GM19351 (cell line): Measurements from ENCODE around the gene NCAM2.
A peak's percentile ranks its signal among the peaks of the same experiment; 100 is the strongest.
"Not testable (repeated sequence)": the region's sequence is repeated elsewhere in the genome, so short reads cannot be mapped to it uniquely, and the experiment has no call there.

Source experiments
- ATAC-seq: cut with Tn5 transposase; IDR thresholded peaks from one replicate; pipeline ENCODE4 v1.9.1; 2021; ENCODE audit warnings: mild to moderate bottlenecking, moderate library complexity; ENCODE audit not compliant: unreplicated experiment

NCAM2 gene

DNA sequence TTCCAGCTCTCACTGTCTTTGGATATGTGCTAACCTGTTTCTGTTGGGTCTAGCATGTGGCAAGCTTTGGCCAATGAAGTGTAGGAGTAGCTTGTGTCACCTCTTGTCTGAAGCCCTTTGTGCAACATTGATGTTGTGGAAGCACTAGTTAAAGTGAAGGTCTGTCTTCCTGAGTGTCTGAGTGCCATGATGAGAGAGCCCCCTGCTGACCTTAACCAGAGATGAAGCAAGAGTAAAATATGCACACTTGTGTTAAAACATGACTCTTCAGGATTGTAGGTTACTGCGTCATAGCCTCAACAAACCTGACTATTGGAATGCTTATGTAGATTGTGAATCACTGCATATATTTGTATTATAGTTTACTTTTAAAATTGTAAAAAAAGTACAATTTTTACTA, 103.7 kb downstream of the NCAM2 start:
- no peak for ATAC-seq

GRCh38 chr21:21102896-21103295, 104.7 kb downstream of the NCAM2 start:
- ATAC-seq, result no peak

DNA sequence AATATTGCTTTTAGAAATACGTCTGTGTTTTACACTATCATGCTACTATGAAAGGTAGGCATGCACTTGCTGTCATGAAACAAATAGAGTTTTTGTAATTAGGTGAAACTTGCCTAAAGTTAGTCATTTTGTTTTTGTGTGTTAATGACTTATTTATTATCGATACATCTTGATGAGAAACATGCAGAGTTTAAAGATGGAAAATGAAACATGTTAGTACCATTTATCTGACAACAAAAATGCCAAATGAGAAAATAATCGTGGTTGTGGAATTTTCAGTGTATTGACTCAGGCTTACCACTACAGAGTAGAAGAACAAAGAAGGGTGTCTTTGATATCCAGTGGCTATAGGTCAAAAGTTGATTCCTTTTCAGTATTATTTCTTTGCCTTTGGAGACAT, 105.5 kb downstream of the NCAM2 start:
- no peak for ATAC-seq

DNA sequence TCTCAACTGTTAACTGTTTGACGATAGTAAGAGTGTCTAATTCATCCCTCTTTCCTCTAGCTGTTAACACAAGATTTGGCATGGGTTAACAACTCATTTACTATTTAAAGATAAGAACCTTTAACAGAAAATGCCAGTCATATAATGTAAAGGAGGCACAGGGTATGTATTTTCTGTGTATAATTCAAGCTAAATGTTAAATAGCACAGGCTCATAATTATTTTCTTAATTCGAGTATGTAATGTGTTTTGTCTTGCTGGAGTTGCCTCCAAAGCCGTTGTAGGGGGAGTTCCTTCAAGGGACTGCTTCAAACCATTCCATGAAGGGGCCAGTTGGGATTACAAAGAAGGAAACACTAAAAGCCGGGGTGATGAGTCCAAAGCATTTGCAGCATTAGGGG, 111.5 kb downstream of the NCAM2 start:
- ATAC-seq, result no peak

- ATAC-seq, result no peak
Observed at GRCh38 chr21:21111309-21111920, 113.2 kb downstream of the NCAM2 start.

DNA sequence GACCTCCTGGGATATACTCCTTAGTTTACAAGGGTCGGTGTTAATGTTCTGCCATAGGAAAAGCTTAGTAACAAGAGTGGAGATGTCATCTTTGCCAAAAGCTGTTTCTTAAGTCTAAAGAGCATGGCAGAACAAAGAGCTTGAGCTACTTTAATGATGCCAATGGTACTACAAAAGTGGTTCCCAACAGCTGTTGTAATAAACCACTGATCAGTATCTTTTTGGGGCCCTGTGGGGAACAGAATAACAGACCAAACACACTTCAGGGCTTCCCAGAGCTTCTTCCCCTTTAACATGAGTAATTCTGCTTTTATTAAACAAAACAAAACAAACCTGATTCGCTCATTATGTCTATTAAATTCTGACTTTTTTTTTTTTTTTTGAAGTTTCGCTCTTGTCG, 116.3 kb downstream of the NCAM2 start:
- no peak for ATAC-seq

DNA sequence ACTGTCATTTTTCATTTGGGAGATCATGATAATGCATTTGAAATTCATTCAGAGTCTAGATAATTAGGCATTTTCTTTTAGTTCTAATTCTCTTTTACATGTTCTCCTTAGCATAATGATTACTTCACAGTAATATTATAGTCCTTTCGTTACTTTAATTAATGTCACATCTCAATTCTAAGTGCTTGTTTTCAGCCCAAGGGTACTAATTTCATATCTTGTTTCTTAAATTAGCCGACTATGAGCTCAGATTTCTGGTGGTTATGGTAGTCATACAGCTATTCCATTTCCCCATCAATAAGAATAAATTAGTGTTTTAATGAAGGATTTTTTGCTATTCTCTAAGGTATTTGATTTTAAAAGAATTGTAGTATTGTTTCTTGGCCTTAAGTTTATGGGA, 120.9 kb downstream of the NCAM2 start:
- ATAC-seq, result no peak

DNA sequence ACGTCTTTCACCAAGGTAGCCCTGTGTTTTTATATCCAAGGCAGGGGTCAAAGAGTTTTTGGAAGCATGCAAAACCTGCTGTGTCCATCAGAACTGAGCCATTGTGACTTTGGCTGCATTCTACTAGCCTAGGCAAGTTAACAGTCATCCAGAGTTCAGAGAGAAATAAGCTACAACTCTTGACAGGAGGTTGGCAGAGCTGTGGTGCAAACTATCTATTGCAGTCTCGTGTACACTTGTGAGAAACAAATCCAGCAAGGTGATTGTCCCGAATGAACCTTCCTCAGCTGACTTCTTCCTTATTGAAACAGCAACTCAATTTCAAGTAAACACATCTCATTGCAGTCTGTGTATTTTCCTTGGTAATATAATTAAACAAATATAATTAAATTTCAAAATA, 124.5 kb downstream of the NCAM2 start:
- no peak for ATAC-seq

GRCh38 chr21:21132390-21132789, 134.2 kb downstream of the NCAM2 start:
- no peak for ATAC-seq

DNA sequence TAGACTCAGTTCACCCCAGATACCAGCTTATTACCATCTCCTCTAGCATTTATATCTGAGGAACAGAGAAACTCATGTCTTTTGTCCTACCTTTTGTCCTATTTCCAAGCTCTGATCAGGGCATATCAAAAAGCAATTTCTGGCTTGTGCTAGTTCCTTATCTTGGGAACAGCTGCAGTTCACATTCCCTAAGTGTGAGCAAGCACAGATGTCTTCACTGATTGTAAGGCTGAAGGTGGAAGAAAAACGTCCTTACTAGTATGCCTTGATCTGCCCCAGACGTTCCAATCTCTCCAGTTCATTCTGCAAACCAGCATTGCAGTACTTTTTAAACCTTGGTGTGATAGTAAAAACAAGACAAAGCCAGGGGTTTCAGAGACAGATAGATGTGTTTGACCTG, 139.8 kb downstream of the NCAM2 start:
- ATAC-seq, result no peak

DNA sequence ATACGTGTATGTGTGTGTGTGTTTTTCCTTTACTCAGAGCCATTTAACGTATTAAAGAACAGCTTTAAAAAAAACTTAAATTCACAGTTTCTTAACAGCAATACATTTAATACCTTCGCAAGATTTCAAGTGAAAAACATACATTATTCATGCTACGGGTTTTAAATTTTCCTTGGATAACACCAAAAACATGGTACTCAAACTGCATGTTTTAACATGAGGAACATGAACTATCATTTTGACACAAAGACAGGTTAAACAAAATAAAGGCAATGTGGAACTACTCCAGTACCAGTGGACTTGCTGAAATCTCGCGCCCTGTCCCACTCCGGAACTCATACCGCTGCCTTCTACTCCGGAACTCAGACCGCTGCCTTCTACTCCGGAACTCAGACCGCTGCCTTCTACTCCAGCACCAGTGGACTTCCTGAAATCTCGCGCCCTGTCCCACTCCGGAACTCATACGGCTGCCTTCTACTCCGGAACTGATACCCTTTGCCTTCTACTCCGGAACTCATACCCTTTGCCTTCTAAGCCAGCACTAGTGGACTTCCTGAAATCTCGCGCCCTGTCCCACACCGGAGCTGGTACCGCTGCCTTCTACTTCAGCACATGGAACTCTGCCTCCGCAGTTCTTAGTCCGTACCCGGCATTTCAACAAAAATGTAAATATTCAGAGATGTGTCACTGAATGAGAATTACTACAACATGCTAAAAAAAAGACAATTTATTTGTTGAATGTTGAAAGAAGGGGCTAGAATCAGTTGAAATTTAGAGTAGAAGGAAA, 148.6 kb downstream of the NCAM2 start:
- ATAC-seq, result no peak

GRCh38 chr21:21147374-21147745, 149.2 kb downstream of the NCAM2 start:
- ATAC-seq, result no peak

DNA sequence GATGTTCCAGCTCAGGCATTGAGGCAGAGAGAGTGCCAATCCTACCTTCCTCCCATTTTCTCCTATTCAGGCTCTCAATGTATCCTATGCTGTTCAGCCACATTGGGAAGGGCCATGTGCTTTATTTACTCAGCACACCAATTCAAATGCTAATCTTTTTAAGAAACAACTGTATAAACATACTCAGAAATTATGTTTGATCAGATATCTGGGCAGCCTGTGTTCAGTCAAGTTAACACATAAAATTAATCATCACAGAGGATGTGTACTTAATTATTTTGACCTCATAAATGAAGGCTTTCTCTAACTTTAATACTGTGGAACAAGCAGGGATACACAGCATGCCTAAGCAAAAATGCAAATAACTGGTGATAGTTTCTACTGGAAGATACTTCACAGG, 149.8 kb downstream of the NCAM2 start:
- no peak for ATAC-seq

- ATAC-seq, result no peak
Observed at GRCh38 chr21:21148514-21148913, 150.3 kb downstream of the NCAM2 start.

GRCh38 chr21:21149445-21149844, 151.2 kb downstream of the NCAM2 start:
- not testable (repeated sequence) for ATAC-seq

DNA sequence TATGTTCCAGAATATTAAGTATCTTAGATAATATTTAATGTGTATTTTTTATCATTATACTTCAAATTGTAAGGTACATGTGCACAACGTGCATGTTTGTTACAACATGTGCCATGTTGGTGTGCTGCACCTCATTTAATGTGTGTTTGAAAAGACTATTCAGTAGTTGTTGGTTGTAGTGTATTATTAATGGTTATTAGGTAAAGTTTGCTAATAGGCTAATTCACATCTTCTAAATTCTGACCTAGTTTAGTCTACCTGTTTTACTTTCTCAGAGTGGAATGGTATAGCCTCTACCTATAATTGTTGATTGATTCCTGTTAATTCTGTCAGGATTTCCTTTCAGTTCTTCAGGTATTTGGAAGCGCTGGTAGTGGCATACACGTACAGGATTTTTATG, 153.0 kb downstream of the NCAM2 start:
- ATAC-seq, result no peak

- no peak for ATAC-seq
Observed at GRCh38 chr21:21156397-21156796, 158.2 kb downstream of the NCAM2 start.

DNA sequence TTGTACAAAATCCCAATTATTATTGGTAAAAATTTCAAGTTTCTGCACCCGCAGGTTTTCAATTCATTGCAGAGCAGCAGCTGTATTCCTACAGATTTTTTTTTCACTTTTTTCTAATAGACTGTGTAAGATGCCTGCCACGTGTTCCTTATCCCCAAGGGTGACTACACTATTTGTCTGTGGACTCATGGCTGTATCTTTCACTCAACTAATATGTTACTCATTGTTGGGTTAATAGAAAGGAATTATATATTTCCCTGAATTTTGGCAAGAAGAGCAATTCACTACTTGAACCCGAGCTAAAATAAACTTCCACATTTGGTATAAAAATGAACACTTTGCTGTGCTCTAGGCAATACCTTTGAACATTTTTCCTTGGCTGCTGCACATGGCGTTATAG, 158.7 kb downstream of the NCAM2 start:
- no peak for ATAC-seq

DNA sequence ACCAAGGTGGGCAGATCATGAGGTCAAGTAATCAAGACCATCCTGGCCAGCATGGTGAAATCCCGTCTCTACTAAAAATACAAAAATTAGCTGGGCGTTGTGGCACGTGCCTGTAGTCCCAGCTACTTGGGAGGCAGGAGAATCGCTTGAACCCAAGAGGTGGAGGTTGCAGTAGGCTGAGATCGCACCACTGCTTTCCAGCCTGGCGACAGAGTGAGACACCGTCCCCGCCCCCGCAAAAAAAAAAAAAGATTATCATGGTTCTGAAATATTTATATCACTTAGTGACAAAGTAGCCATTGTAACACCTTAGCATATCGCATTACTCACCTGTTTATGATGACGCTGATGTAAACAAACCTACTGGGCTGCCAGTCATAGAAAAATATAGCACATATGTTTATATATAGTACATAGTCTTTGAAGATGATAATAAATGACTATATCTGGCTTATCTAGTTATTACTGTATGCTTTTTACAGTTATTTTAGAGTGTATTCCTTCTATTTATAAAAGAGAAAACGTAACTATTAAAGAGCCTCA, 160.2 kb downstream of the NCAM2 start:
- no peak for ATAC-seq

DNA sequence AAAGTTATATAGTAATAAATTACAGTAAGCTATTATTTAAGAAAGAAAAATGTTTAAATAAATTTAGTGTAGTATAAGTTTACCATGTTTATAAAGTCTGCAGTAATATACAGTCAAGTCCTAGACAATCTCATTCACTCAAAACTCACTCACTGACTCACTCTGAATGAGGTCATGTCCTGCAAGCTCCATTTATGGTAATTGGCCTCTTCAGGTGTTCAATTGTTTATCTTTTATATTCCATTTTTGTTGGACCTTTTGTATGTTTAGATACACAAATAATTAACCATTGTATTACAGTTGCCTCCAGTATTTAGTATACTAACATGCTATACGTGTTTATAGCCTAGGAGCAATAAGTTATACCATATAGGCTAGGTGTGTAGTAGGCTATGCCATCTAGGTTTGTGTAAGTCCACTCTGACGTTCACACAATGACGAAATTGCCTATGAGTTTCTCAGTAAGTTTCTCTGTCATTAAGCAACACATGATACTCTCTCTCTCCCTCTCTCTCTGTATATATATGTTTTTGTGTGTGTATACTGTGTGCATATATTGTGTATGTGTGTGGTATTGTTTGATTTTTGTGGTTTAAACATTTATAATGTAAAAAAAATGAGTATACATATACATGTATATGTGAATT, 161.2 kb downstream of the NCAM2 start:
- ATAC-seq, result no peak

DNA sequence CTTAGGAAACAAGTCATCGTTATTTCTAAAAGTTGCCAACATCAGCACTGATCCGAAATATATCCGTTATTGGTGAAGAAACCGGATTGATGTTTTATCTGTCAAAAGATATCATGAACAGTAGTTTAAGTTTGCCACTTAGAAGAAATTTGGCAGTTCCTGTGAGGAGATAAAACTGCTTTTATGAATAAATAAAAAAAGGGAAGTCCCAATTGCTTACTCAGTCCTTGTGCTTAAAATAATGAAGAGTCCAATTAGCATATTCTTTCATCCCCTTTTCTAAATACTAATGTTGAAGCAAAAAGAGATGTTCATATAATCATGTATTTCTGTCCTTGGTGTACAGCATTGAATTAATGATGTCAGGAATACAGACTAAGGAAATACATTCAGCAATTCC, 164.6 kb downstream of the NCAM2 start:
- no peak for ATAC-seq

DNA sequence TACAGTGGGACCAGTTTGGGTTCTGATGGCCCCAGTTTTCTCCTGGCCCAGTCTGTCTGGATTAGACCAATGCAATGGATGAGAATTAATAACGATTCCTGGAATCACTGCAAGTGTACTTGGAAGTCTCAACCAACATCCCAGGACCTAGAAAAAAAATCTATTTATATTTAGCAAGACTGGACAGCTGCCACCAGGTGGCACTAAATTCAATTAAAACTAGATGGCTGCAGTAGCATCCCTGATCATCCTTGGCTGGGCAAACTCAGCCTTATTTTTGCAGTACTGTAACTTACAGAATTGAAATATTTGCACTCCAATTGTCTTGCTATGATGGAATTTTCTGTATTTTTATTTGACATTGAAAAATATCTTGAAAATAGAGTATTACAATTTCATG, 165.7 kb downstream of the NCAM2 start:
- peak; percentile 82 for ATAC-seq
